ENCODE measurements around the gene RBMXL3. TPM values are rescaled to one million over a fixed set of nuclear protein-coding genes. Genes with fewer than 3 reads are reported as not detected.

The RBMXL3 gene
- total and polyA plus RNA-seq, 2 of the 8 experiments (the other 6 are each of a cell fraction or from before 2014, with no cell fraction given): not detected

DNA sequence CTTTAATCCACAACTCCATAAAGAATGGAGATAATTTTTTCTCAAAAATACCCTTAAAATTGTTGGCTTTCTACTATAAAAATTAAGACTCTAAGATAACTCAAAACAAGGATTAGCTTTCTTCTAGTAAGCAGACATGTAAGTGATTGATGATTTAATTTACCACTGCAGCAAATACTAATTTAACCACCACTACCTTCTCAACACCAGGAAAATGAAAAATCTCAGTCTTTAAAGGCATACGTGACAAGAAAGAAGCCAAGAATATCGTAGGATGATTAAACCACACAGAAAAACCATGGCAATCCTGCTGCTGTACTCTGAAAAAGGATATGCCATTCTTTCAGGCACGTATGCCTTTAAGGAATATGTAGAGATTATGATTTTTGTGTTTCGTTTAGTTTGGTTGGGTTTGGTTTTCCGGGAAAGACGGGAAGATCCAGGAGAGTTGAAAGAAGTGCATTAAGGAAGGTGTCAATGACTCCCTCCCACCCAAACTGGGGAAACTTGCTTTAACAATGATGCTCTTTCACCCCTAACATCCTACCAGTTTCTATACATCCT is 43.8 kb downstream of the RBMXL3 start:
- Histone ChIP-seq H4K91ac (replicated peaks; ENCODE audit: insufficient read length, low read length) (no peak overlapping the region), H3K18ac (ENCODE audit: extremely low read depth, low read length) (no peak overlapping the region), H3K4ac (replicated peaks; ENCODE audit: insufficient read length, low read depth, low read length) (no peak overlapping the region), H3K23ac (ENCODE audit: insufficient read length) (no peak overlapping the region), H4K5ac (ENCODE audit: insufficient read length, low read depth, low read length) (no peak overlapping the region), H3K27ac (ENCODE audit: low read depth, low read length) (no peak overlapping the region), H4K8ac (ENCODE audit: extremely low read depth, insufficient read depth, low read length) (no peak overlapping the region), H3K23me2 (ENCODE audit: low read depth, low read length) (no peaks in the 10 kb centered on the region), H2BK120ac (replicated peaks; ENCODE audit: low read depth, low read length) (no peak overlapping the region), H2BK5ac (ENCODE audit: low read depth, low read length) (no peak overlapping the region), H3K79me1 (ENCODE audit: low read depth, low read length) (no peaks in the 10 kb centered on the region), H3K36me3 (ENCODE audit: control insufficient read depth in 2 of 4, insufficient read depth in 4 of 4, low read length in 3 of 4) (no peaks in the 10 kb centered on the region), H3K4me1 (replicated peaks in 1 of 4; ENCODE audit: control insufficient read depth in 3 of 4, insufficient read depth in 4 of 4, low read length in 3 of 4) (no peaks in the 10 kb centered on the region; a peak in 1 of 7 replicates), H3K9me3 (ENCODE audit: insufficient read depth in 2 of 2, low read depth in 1 of 2, low read length in 1 of 2) (no peaks in the 10 kb centered on the region), H3K14ac (ENCODE audit: insufficient read length) (no peak overlapping the region), H3K27me3 (replicated peaks in 1 of 4; ENCODE audit: control insufficient read depth in 3 of 4, extremely low read depth in 1 of 4, insufficient read depth in 3 of 4, low read length in 3 of 4) (no peaks in the 10 kb centered on the region), H3K9ac (replicated peaks in 1 of 4; ENCODE audit: extremely low read depth in 1 of 4, low read depth in 3 of 4, low read length in 3 of 4) (no peak overlapping the region; a peak in 1 of 7 replicates), H3K4me3 (ENCODE audit: extremely low read depth in 1 of 4, insufficient read depth in 2 of 4, low read depth in 3 of 4, low read length in 4 of 4) (peak overlapping the region; percentile 54 to 80 (median 64)), H2AK5ac (ENCODE audit: low read depth, low read length) (no peak overlapping the region), H4K20me1 (replicated peaks in 1 of 2; ENCODE audit: control insufficient read depth in 1 of 2, insufficient read depth in 2 of 2, low read length in 2 of 2) (no peaks in the 10 kb centered on the region), H3K79me2 (ENCODE audit: control insufficient read depth in 1 of 2, insufficient read depth in 2 of 2, low read length in 2 of 2) (peaks cover 0 to 8% of the 10 kb centered on the region in 2 experiments; a peak in 2 of 4 replicates), H2BK20ac (ENCODE audit: low read length) (no peak overlapping the region), H2BK12ac (ENCODE audit: low read depth, low read length) (no peak overlapping the region), H3K4me2 (ENCODE audit: insufficient read depth in 1 of 2, low read depth in 2 of 2, low read length in 2 of 2) (peak overlapping the region; percentile 65 to 75), H2BK15ac (ENCODE audit: low read length) (no peak overlapping the region), H2AFZ (ENCODE audit: low read length) (no peak overlapping the region), H3K56ac (replicated peaks; ENCODE audit: insufficient read length, low read depth, low read length) (no peak overlapping the region)
- CTCF ChIA-PET (ENCODE audit: partially characterized antibody): interaction anchor here (0.5 kb wide), 1 partner anchor 257 kb away, joined by 3 read pairs; no protein-coding TSS in a partner anchor
- DNase-seq (ENCODE audit: low read depth in 1 of 2, low spot score in 2 of 2) (no peak), FAIRE-seq (peak; percentile 68)
- 25% methylated on average over 6 of the region's 6 CpGs; no CpG with 5 or more reads in 1 of the 2 experiments for WGBS, 2 experiments (ENCODE audit: extremely low coverage in 1 of 2, insufficient coverage in 1 of 2, insufficient read length in 1 of 2, insufficient replicate concordance in 2 of 2, low coverage in 1 of 2, low lambda C conversion rate in 2 of 2, missing lambda C conversion rate in 1 of 2)
- POLR2A ChIA-PET (ENCODE audit: partially characterized antibody): no interaction called here
- TF ChIP-seq SIRT6 (IDR thresholded peaks at IDR 0.05; ENCODE audit: low read length): no peak
- no peak for TF ChIP-seq HDAC2 (IDR thresholded peaks at IDR 0.05; ENCODE audit: borderline replicate concordance in 1 of 2, low read depth in 2 of 2, low read length in 2 of 2)
- TF ChIP-seq KDM4A (IDR thresholded peaks at IDR 0.05; ENCODE audit: low read depth, low read length, severe bottlenecking): no peak
- TF ChIP-seq NANOG (IDR thresholded peaks at IDR 0.05; ENCODE audit: insufficient read depth, low read depth, low read length, poor library complexity, severe bottlenecking): no peak
- TF ChIP-seq CHD2 (IDR thresholded peaks at IDR 0.05; ENCODE audit: low read length): no peak
- TF ChIP-seq EP300 (IDR thresholded peaks at IDR 0.05; ENCODE audit: borderline replicate concordance in 1 of 2, low read depth in 2 of 2, low read length in 2 of 2): no peak
- no peak for TF ChIP-seq JUND (IDR thresholded peaks at IDR 0.05; ENCODE audit: low read length)
- no peak for TF ChIP-seq BCL11A (IDR thresholded peaks at IDR 0.05; ENCODE audit: low read depth in 2 of 2, low read length in 2 of 2)
- no peak for TF ChIP-seq POLR2A (IDR thresholded peaks at IDR 0.05; ENCODE audit: control extremely low read depth in 1 of 2, low read depth in 2 of 2, low read length in 2 of 2)
- no peak for TF ChIP-seq SP4 (IDR thresholded peaks at IDR 0.05; ENCODE audit: low read length)
- TF ChIP-seq, protein P1, sequence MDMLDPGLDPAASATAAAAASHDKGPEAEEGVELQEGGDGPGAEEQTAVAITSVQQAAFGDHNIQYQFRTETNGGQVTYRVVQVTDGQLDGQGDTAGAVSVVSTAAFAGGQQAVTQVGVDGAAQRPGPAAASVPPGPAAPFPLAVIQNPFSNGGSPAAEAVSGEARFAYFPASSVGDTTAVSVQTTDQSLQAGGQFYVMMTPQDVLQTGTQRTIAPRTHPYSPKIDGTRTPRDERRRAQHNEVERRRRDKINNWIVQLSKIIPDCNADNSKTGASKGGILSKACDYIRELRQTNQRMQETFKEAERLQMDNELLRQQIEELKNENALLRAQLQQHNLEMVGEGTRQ (IDR thresholded peaks at IDR 0.05; ENCODE audit: low read length): no peak
- no peak for TF ChIP-seq CEBPB (IDR thresholded peaks at IDR 0.05; ENCODE audit: low read depth, low read length)
- TF ChIP-seq, protein P2, sequence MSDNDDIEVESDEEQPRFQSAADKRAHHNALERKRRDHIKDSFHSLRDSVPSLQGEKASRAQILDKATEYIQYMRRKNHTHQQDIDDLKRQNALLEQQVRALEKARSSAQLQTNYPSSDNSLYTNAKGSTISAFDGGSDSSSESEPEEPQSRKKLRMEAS (IDR thresholded peaks at IDR 0.05): no peak

Data from H1 (cell line).